H9 (cell line): ENCODE data around the gene TMEM204. TPM values are rescaled to one million over a fixed set of nuclear protein-coding genes. Genes with fewer than 3 reads are reported as not detected.
A peak's percentile ranks its signal among the peaks of the same experiment; 100 is the strongest.

Experiments
- DNase-seq: peaks from one replicate; pipeline ENCODE4 v3.0.0-alpha.2; 2017
- H2AFZ ChIP-seq: one replicate; pipeline ENCODE4 v1.6.1; 2013; ENCODE audit warnings: mild to moderate bottlenecking, low read length, control low read depth, moderate library complexity
- H2AK5ac ChIP-seq: 2 replicates; pipeline ENCODE4 v1.6.1; 2013; ENCODE audit warnings: low read length, control low read depth, mixed read lengths; ENCODE audit not compliant: insufficient read length
- H2BK120ac ChIP-seq: one replicate; pipeline ENCODE4 v1.6.1; 2013; ENCODE audit warnings: low read depth, mild to moderate bottlenecking, low read length, control low read depth, inconsistent platforms; ENCODE audit not compliant: poor library complexity, severe bottlenecking
- H2BK12ac ChIP-seq: 2 replicates; pipeline ENCODE4 v1.6.1; 2013; ENCODE audit warnings: low read length, control low read depth, mixed read lengths, low read depth; ENCODE audit not compliant: insufficient read length
- H2BK15ac ChIP-seq: 2 replicates; pipeline ENCODE4 v1.6.1; 2013; ENCODE audit warnings: low read depth, low read length, control low read depth
- H2BK20ac ChIP-seq: one replicate; pipeline ENCODE4 v1.6.1; 2013; ENCODE audit warnings: low read depth, mild to moderate bottlenecking, low read length, control low read depth, inconsistent platforms; ENCODE audit not compliant: poor library complexity, severe bottlenecking
- H2BK5ac ChIP-seq: 2 replicates; pipeline ENCODE4 v1.6.1; 2013; ENCODE audit warnings: low read length, control low read depth, mixed read lengths; ENCODE audit not compliant: insufficient read length
- H3K14ac ChIP-seq: 2 replicates; pipeline ENCODE4 v1.6.1; 2013; ENCODE audit warnings: low read length, control low read depth; ENCODE audit not compliant: insufficient read depth
- H3K18ac ChIP-seq: 2 replicates; pipeline ENCODE4 v1.6.1; 2013; ENCODE audit warnings: low read depth, mild to moderate bottlenecking, mixed read lengths, low read length, control low read depth; ENCODE audit not compliant: insufficient read length
- H3K23ac ChIP-seq: 2 replicates; pipeline ENCODE4 v1.6.1; 2013; ENCODE audit warnings: low read length, control low read depth, mixed read lengths, low read depth; ENCODE audit not compliant: insufficient read length
- H3K23me2 ChIP-seq: 2 replicates; pipeline ENCODE4 v1.6.1; 2013; ENCODE audit warnings: low read depth, mild to moderate bottlenecking, mixed read lengths, low read length, control low read depth; ENCODE audit not compliant: insufficient read length, poor library complexity, severe bottlenecking
- H3K27ac ChIP-seq: 2 replicates; pipeline ENCODE4 v1.5.1; 2013; ENCODE audit warnings: low read length, control low read depth, mixed read lengths, low read depth; ENCODE audit not compliant: insufficient read length
- H3K27me3 ChIP-seq: 2 replicates; pipeline ENCODE4 v1.6.1; 2013; ENCODE audit warnings: low read length, control low read depth, inconsistent platforms; ENCODE audit not compliant: insufficient read depth
- H3K4ac ChIP-seq: 2 replicates; pipeline ENCODE4 v1.6.1; 2013; ENCODE audit warnings: low read depth, mild to moderate bottlenecking, control low read depth, inconsistent platforms, low read length, moderate library complexity
- H3K4me1 ChIP-seq: 2 replicates; pipeline ENCODE4 v1.6.1; 2013; ENCODE audit warnings: low read length, control low read depth, inconsistent platforms; ENCODE audit not compliant: insufficient read depth
- H3K4me2 ChIP-seq: 2 replicates; pipeline ENCODE4 v1.6.1; 2013; ENCODE audit warnings: low read length, control low read depth, mixed read lengths; ENCODE audit not compliant: insufficient read length, insufficient read depth
- H3K56ac ChIP-seq: 2 replicates; pipeline ENCODE4 v1.6.1; 2013; ENCODE audit warnings: low read depth, mild to moderate bottlenecking, mixed read lengths, low read length, control low read depth; ENCODE audit not compliant: insufficient read length
- H3K79me1 ChIP-seq: 2 replicates; pipeline ENCODE4 v1.6.1; 2013; ENCODE audit warnings: low read depth, mild to moderate bottlenecking, moderate library complexity, low read length, control low read depth, inconsistent platforms; ENCODE audit not compliant: insufficient read depth, poor library complexity, severe bottlenecking
- H3K79me2 ChIP-seq: 2 replicates; pipeline ENCODE4 v1.6.1; 2013; ENCODE audit warnings: low read length, control low read depth, inconsistent platforms; ENCODE audit not compliant: insufficient read depth
- H3K9ac ChIP-seq: 2 replicates; pipeline ENCODE4 v1.6.1; 2013; ENCODE audit warnings: low read length, control low read depth, mixed read lengths; ENCODE audit not compliant: insufficient read length; ENCODE audit errors: extremely low read depth
- H3K9me3 ChIP-seq: one replicate; pipeline ENCODE4 v1.6.1; 2013; ENCODE audit warnings: low read depth, low read length, inconsistent platforms; ENCODE audit not compliant: control insufficient read depth
- H3T11ph ChIP-seq: one replicate; pipeline ENCODE4 v1.6.1; 2013; ENCODE audit warnings: mild to moderate bottlenecking, low read length, control low read depth, inconsistent platforms
- H4K20me1 ChIP-seq: one replicate; pipeline ENCODE4 v1.6.1; 2013; ENCODE audit not compliant: control insufficient read depth, insufficient read length, insufficient read depth
- H4K5ac ChIP-seq: 2 replicates; pipeline ENCODE4 v1.6.1; 2013; ENCODE audit warnings: low read depth, mild to moderate bottlenecking, mixed read lengths, low read length, control low read depth; ENCODE audit not compliant: insufficient read length
- H4K8ac ChIP-seq: replicated peaks from 2 replicates; pipeline ENCODE4 v1.6.1; 2013; ENCODE audit warnings: low read length, control low read depth, mixed read lengths, low read depth; ENCODE audit not compliant: insufficient read length
- H4K91ac ChIP-seq: 2 replicates; pipeline ENCODE4 v1.6.1; 2013; ENCODE audit warnings: low read depth, mild to moderate bottlenecking, moderate library complexity, mixed read lengths, low read length, control low read depth; ENCODE audit not compliant: insufficient read length
- H3K27ac Mint-ChIP-seq, 3 experiments: 2 replicates in 2 of 3; 3 replicates in 1 of 3; pipeline ENCODE4 v1.8.0; 2020 to 2021; ENCODE audit warnings: mixed read lengths in 3 of 3, mild to moderate bottlenecking in 1 of 3, moderate library complexity in 1 of 3
- H3K27me3 Mint-ChIP-seq: 2 replicates; pipeline ENCODE4 v1.8.0; 2021; ENCODE audit warnings: low read depth, mild to moderate bottlenecking, moderate library complexity, mixed read lengths
- H3K36me3 Mint-ChIP-seq, 3 experiments: 2 replicates in 2 of 3; 3 replicates in 1 of 3; pipeline ENCODE4 v1.8.0; 2020 to 2021; ENCODE audit warnings: low read depth in 3 of 3, mixed read lengths in 3 of 3; ENCODE audit not compliant: insufficient read depth in 1 of 3
- H3K4me1 Mint-ChIP-seq, 2 experiments: 2 replicates each; pipeline ENCODE4 v1.8.0; 2020; ENCODE audit warnings: mixed read lengths in 2 of 2
- H3K4me3 Mint-ChIP-seq, 2 experiments: 2 replicates in 1 of 2; 3 replicates in 1 of 2; pipeline ENCODE4 v1.8.0; 2020 to 2021; ENCODE audit warnings: mild to moderate bottlenecking in 2 of 2, mixed read lengths in 2 of 2, moderate library complexity in 1 of 2
- H3K9me3 Mint-ChIP-seq, 2 experiments: 2 replicates in 1 of 2; 3 replicates in 1 of 2; pipeline ENCODE4 v1.8.0; 2020; ENCODE audit warnings: mild to moderate bottlenecking in 2 of 2, mixed read lengths in 2 of 2, moderate library complexity in 1 of 2
- whole genome bisulfite sequencing: extraction: QIAGEN DNeasy Blood & Tissue Kit; methylation state at CpG from one replicate; pipeline ENCODE4 v1.1.7; 2013; ENCODE audit warnings: missing lambda C conversion rate, low lambda C conversion rate, mixed read lengths; ENCODE audit not compliant: insufficient read length; ENCODE audit errors: extremely low coverage; 5-methylcytosine and 5-hydroxymethylcytosine counted together
- total RNA-seq: library from RNA; stranded (reverse); gene quantifications from 2 replicates; pipeline ENCODE4 v1.2.1, GENCODE V29; 2021
- TF ChIP-seq, protein P1 (sequence below): fragments of 200-600 bp; sonication (generic); conservative IDR thresholded peaks from 3 replicates; pipeline ENCODE4 v1.8.0; 2021; ENCODE audit warnings: antibody characterized with exemption, mild to moderate bottlenecking

Gene TMEM204
- total RNA-seq, 1 experiment from 2014 or later: not detected

DNA sequence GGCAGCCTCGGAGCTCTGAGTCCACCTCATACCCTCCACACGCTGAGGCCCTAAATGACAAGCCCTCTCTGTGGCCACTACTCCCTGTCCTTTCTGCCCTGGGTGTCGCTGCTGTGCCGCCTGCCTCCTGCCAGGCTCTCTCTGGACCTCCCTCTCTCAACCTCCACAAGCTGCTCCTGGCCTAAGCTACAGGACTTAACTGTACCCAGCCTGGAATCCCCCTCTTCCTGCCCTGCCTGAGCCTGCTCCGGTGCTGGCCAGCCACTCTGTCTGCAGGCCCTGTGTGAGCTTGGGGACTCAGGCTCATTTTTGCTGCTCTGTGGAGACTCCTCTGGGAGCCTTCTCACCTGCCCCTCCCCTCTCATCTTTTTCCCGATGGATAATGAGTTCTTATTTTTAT, 56.9 kb downstream of the TMEM204 start:
- Histone ChIP-seq H2AFZ (no peak overlapping the region), H4K5ac (no peak overlapping the region), H3K79me2 (no peaks in the 10 kb centered on the region), H3K23ac (no peak overlapping the region), H4K91ac (no peak overlapping the region), H2BK120ac (no peak overlapping the region), H3K27ac (no peak overlapping the region), H3K4me1 (no peaks in the 10 kb centered on the region), H4K20me1 (no peaks in the 10 kb centered on the region), H3K4ac (no peak overlapping the region), H3K79me1 (no peaks in the 10 kb centered on the region), H2AK5ac (no peak overlapping the region), H2BK20ac (no peak overlapping the region), H3K9me3 (no peaks in the 10 kb centered on the region), H3K27me3 (no peaks in the 10 kb centered on the region), H3K18ac (no peak overlapping the region), H3K14ac (no peak overlapping the region), H3K23me2 (no peaks in the 10 kb centered on the region), H2BK15ac (no peak overlapping the region), H3K4me2 (no peak overlapping the region), H2BK5ac (no peak overlapping the region), H3K9ac (no peak overlapping the region), H2BK12ac (no peak overlapping the region), H4K8ac (no peak overlapping the region), H3T11ph (no peak overlapping the region), H3K56ac (no peak overlapping the region)
- Mint-ChIP-seq H3K36me3 (peaks cover 5 to 32% (median 18%) of the 10 kb centered on the region in 3 experiments; a peak in 6 of 7 replicates), H3K9me3 (no peaks in the 10 kb centered on the region), H3K4me3 (no peak overlapping the region; a peak in 1 of 5 replicates), H3K4me1 (no peaks in the 10 kb centered on the region), H3K27ac (peak overlapping the region in 1 of 3 experiments; percentile 34; a peak in 2 of 7 replicates), H3K27me3 (no peaks in the 10 kb centered on the region)
- no peak for DNase-seq
- TF ChIP-seq, protein P1, sequence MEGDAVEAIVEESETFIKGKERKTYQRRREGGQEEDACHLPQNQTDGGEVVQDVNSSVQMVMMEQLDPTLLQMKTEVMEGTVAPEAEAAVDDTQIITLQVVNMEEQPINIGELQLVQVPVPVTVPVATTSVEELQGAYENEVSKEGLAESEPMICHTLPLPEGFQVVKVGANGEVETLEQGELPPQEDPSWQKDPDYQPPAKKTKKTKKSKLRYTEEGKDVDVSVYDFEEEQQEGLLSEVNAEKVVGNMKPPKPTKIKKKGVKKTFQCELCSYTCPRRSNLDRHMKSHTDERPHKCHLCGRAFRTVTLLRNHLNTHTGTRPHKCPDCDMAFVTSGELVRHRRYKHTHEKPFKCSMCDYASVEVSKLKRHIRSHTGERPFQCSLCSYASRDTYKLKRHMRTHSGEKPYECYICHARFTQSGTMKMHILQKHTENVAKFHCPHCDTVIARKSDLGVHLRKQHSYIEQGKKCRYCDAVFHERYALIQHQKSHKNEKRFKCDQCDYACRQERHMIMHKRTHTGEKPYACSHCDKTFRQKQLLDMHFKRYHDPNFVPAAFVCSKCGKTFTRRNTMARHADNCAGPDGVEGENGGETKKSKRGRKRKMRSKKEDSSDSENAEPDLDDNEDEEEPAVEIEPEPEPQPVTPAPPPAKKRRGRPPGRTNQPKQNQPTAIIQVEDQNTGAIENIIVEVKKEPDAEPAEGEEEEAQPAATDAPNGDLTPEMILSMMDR: no peak
- WGBS: no CpG with 5 or more reads among the region's 6 CpGs
